Mammary epithelial cell (primary cell): Measurements from ENCODE around the gene GSTM5.

ENCODE experiments used
- EZH2 ChIP-seq: IDR thresholded peaks from 2 replicates; pipeline ENCODE4 v1.6.1; 2012; ENCODE audit warnings: low read length, inconsistent platforms, borderline replicate concordance
- TF ChIP-seq, protein P1 (sequence below), 2 donors: IDR thresholded peaks in 1 of 2; conservative IDR thresholded peaks in 1 of 2; 2 replicates each; pipeline ENCODE4 v1.5.1; 2011 to 2012; ENCODE audit warnings: inconsistent platforms in 2 of 2, low read length in 2 of 2, mild to moderate bottlenecking in 2 of 2, control low read depth in 1 of 2, low read depth in 1 of 2; ENCODE audit not compliant: insufficient read depth in 1 of 2; ENCODE audit errors: extremely low read depth in 1 of 2

DNA sequence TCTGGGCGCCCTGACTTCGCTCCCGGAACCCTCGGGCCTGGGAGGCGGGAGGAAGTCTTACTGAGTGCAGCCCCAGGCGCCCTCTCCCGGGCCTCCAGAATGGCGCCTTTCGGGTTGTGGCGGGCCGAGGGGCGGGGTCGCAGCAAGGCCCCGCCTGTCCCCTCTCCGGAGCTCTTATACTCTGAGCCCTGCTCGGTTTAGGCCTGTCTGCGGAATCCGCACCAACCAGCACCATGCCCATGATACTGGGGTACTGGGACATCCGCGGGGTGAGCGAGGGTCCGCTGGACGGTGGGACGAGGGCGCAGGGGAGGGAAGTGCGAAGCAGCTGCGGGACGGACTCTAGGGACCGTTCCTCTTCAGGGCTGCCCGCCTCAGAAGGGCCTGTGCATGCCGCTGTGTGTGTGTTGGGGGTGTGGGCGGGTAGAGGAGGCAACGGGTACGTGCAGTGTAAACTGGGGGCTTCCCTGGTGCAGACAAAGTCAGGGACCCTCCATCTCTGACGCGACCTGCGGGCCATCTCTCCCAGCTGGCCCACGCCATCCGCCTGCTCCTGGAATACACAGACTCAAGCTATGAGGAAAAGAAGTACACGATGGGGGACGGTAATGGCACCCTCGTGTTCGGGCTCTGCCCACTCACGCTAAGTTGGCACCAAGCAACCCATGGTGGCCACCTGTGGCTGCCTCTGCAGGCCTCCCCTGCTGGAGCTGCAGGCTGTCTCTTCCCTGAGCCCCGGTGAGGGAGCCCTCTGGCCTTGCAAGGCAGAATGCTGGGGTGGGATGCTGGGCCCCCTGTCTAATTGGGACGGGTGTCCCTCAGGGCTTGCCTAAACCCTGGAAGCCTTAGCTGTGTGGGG lies 24.2 kb upstream of the GSTM5 start, which contains the start of gene GSTM1:
- TF ChIP-seq, protein P1, sequence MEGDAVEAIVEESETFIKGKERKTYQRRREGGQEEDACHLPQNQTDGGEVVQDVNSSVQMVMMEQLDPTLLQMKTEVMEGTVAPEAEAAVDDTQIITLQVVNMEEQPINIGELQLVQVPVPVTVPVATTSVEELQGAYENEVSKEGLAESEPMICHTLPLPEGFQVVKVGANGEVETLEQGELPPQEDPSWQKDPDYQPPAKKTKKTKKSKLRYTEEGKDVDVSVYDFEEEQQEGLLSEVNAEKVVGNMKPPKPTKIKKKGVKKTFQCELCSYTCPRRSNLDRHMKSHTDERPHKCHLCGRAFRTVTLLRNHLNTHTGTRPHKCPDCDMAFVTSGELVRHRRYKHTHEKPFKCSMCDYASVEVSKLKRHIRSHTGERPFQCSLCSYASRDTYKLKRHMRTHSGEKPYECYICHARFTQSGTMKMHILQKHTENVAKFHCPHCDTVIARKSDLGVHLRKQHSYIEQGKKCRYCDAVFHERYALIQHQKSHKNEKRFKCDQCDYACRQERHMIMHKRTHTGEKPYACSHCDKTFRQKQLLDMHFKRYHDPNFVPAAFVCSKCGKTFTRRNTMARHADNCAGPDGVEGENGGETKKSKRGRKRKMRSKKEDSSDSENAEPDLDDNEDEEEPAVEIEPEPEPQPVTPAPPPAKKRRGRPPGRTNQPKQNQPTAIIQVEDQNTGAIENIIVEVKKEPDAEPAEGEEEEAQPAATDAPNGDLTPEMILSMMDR (conservative IDR thresholded peaks at IDR 0.05 in 1 of 2, IDR thresholded peaks at IDR 0.05 in 1 of 2; ENCODE audit: extremely low read depth in 1 of 2, insufficient read depth in 1 of 2, low read depth in 1 of 2, low read length in 2 of 2): no peak
- no peak for TF ChIP-seq EZH2
